Trophoblast cell (in vitro differentiated cells and primary cell): Measurements from ENCODE around the gene SLC35F3.

ENCODE experiments used
- DNase-seq, 2 donors: peaks; one replicate each; pipeline ENCODE4 v3.0.0-alpha.2; 2016
- H2AFZ ChIP-seq: 2 replicates; pipeline ENCODE4 v1.6.1; 2013; ENCODE audit warnings: low read length, moderate library complexity, mild to moderate bottlenecking; ENCODE audit not compliant: insufficient read depth, poor library complexity
- H2AK5ac ChIP-seq: 2 replicates; pipeline ENCODE4 v1.6.1; 2013; ENCODE audit warnings: mild to moderate bottlenecking, low read length
- H2BK120ac ChIP-seq: 2 replicates; pipeline ENCODE4 v1.6.1; 2013; ENCODE audit warnings: low read length, mild to moderate bottlenecking, moderate library complexity; ENCODE audit not compliant: insufficient read depth, poor library complexity
- H2BK12ac ChIP-seq: 2 replicates; pipeline ENCODE4 v1.6.1; 2013; ENCODE audit warnings: mild to moderate bottlenecking, low read length, moderate library complexity
- H2BK5ac ChIP-seq: 2 replicates; pipeline ENCODE4 v1.6.1; 2013; ENCODE audit warnings: low read length, low read depth, moderate library complexity, mild to moderate bottlenecking; ENCODE audit not compliant: poor library complexity
- H3K14ac ChIP-seq: 2 replicates; pipeline ENCODE4 v1.6.1; 2013; ENCODE audit warnings: mild to moderate bottlenecking, low read length
- H3K18ac ChIP-seq: 2 replicates; pipeline ENCODE4 v1.6.1; 2013; ENCODE audit warnings: mild to moderate bottlenecking, low read length
- H3K23ac ChIP-seq: 2 replicates; pipeline ENCODE4 v1.6.1; 2013; ENCODE audit warnings: low read length
- H3K27ac ChIP-seq: 2 replicates; pipeline ENCODE4 v1.5.1; 2013; ENCODE audit warnings: low read depth, mild to moderate bottlenecking, inconsistent platforms, low read length, moderate library complexity
- H3K27me3 ChIP-seq: 2 replicates; pipeline ENCODE4 v1.6.1; 2013; ENCODE audit warnings: inconsistent platforms, mild to moderate bottlenecking, low read length, moderate library complexity; ENCODE audit not compliant: insufficient read depth
- H3K36me3 ChIP-seq, 2 experiments: 1 replicate in 1 of 2; 2 replicates in 1 of 2; pipeline ENCODE4 v1.6.1; 2013; ENCODE audit warnings: low read length in 2 of 2, mild to moderate bottlenecking in 2 of 2, moderate library complexity in 1 of 2; ENCODE audit not compliant: insufficient read depth in 2 of 2, control insufficient read depth in 1 of 2
- H3K4ac ChIP-seq: 2 replicates; pipeline ENCODE4 v1.6.1; 2013; ENCODE audit warnings: low read depth, mild to moderate bottlenecking, low read length, moderate library complexity
- H3K4me1 ChIP-seq, 2 experiments: 1 replicate in 1 of 2; 2 replicates in 1 of 2; pipeline ENCODE4 v1.6.1; 2013; ENCODE audit warnings: low read length in 2 of 2, mild to moderate bottlenecking in 2 of 2, moderate library complexity in 1 of 2; ENCODE audit not compliant: insufficient read depth in 2 of 2, control insufficient read depth in 1 of 2
- H3K4me2 ChIP-seq: 2 replicates; pipeline ENCODE4 v1.6.1; 2013; ENCODE audit warnings: inconsistent platforms, mild to moderate bottlenecking, low read length, moderate library complexity
- H3K4me3 ChIP-seq: 2 replicates; pipeline ENCODE4 v1.5.1; 2013; ENCODE audit warnings: mild to moderate bottlenecking, low read depth, low read length, inconsistent platforms
- H3K79me1 ChIP-seq: one replicate; pipeline ENCODE4 v1.6.1; 2013; ENCODE audit warnings: low read length
- H3K79me2 ChIP-seq: 2 replicates; pipeline ENCODE4 v1.6.1; 2013; ENCODE audit warnings: low read length, mild to moderate bottlenecking; ENCODE audit not compliant: control insufficient read depth, insufficient read depth, poor library complexity
- H3K9ac ChIP-seq: 2 replicates; pipeline ENCODE4 v1.6.1; 2013; ENCODE audit warnings: mild to moderate bottlenecking, low read length
- H3K9me3 ChIP-seq: 2 replicates; pipeline ENCODE4 v1.6.1; 2013; ENCODE audit warnings: low read depth, mild to moderate bottlenecking, control low read depth, inconsistent platforms, low read length; ENCODE audit not compliant: insufficient read depth
- H4K12ac ChIP-seq: 2 replicates; pipeline ENCODE4 v1.6.1; 2013; ENCODE audit warnings: low read depth, mild to moderate bottlenecking, low read length, moderate library complexity
- H4K8ac ChIP-seq: 2 replicates; pipeline ENCODE4 v1.6.1; 2013; ENCODE audit warnings: low read depth, mild to moderate bottlenecking, low read length, moderate library complexity
- H4K91ac ChIP-seq: one replicate; pipeline ENCODE4 v1.6.1; 2013; ENCODE audit warnings: low read depth, mild to moderate bottlenecking, low read length, moderate library complexity
- WGBS: extraction: QIAGEN DNeasy Blood & Tissue Kit; methylation state at CpG from one replicate; pipeline ENCODE4 v1.1.7; 2013; ENCODE audit warnings: missing lambda C conversion rate; ENCODE audit not compliant: insufficient read length, insufficient coverage; ENCODE audit errors: extremely low coverage; 5-methylcytosine and 5-hydroxymethylcytosine counted together

SLC35F3 gene

GRCh38 chr1:234170622-234171021, 266.1 kb downstream of the SLC35F3 start:
- Histone ChIP-seq H3K27me3 (no peaks in the 10 kb centered on the region), H4K8ac (no peak overlapping the region), H4K12ac (no peak overlapping the region), H3K36me3 (no peaks in the 10 kb centered on the region), H3K18ac (no peak overlapping the region), H4K91ac (no peak overlapping the region), H3K27ac (no peak overlapping the region), H3K79me2 (no peaks in the 10 kb centered on the region), H2BK120ac (no peak overlapping the region), H2BK12ac (no peak overlapping the region), H3K4ac (no peak overlapping the region), H3K79me1 (no peaks in the 10 kb centered on the region), H3K23ac (no peak overlapping the region), H3K14ac (no peak overlapping the region), H3K4me3 (no peak overlapping the region), H3K4me1 (no peaks in the 10 kb centered on the region), H3K9ac (no peak overlapping the region), H2AFZ (no peak overlapping the region), H2AK5ac (no peak overlapping the region), H2BK5ac (no peak overlapping the region), H3K9me3 (no peaks in the 10 kb centered on the region), H3K4me2 (no peak overlapping the region)
- WGBS, result no CpG with 5 or more reads among the region's 7 CpGs
- DNase-seq, result no peak

GRCh38 chr1:234173968-234174367, 269.5 kb downstream of the SLC35F3 start:
- Histone ChIP-seq H3K27me3 (no peaks in the 10 kb centered on the region), H4K12ac (no peak overlapping the region), H3K4me2 (no peak overlapping the region), H3K36me3 (no peaks in the 10 kb centered on the region), H4K8ac (no peak overlapping the region), H2AK5ac (no peak overlapping the region), H2BK5ac (no peak overlapping the region), H3K23ac (no peak overlapping the region), H3K4ac (no peak overlapping the region), H3K79me1 (no peaks in the 10 kb centered on the region), H3K27ac (no peak overlapping the region), H3K4me1 (no peaks in the 10 kb centered on the region), H2AFZ (no peak overlapping the region), H3K14ac (no peak overlapping the region), H3K9ac (no peak overlapping the region), H3K18ac (no peak overlapping the region), H4K91ac (no peak overlapping the region), H2BK120ac (no peak overlapping the region), H2BK12ac (no peak overlapping the region), H3K79me2 (no peaks in the 10 kb centered on the region), H3K4me3 (no peak overlapping the region), H3K9me3 (no peaks in the 10 kb centered on the region)
- DNase-seq, result no peak
- no CpG with 5 or more reads among the region's 3 CpGs for WGBS

- no peak overlapping the region for H3K14ac ChIP-seq
- DNase-seq, result no peak
- no peaks in the 10 kb centered on the region for H3K36me3 ChIP-seq
- no peak overlapping the region for H2AFZ ChIP-seq
- H3K27ac ChIP-seq, result no peak overlapping the region
- no peak overlapping the region for H2BK5ac ChIP-seq
- H4K12ac ChIP-seq, result no peak overlapping the region
- WGBS, result no CpG with 5 or more reads among the region's 1 CpG
- no peaks in the 10 kb centered on the region for H3K4me1 ChIP-seq
- H3K4ac ChIP-seq, result no peak overlapping the region
- H4K91ac ChIP-seq, result no peak overlapping the region
- H3K4me2 ChIP-seq, result no peak overlapping the region
- no peaks in the 10 kb centered on the region for H3K27me3 ChIP-seq
- no peaks in the 10 kb centered on the region for H3K79me2 ChIP-seq
- no peak overlapping the region for H3K23ac ChIP-seq
- no peaks in the 10 kb centered on the region for H3K9me3 ChIP-seq
- no peak overlapping the region for H4K8ac ChIP-seq
- H2AK5ac ChIP-seq, result no peak overlapping the region
- no peaks in the 10 kb centered on the region for H3K79me1 ChIP-seq
- no peak overlapping the region for H2BK120ac ChIP-seq
- no peak overlapping the region for H3K4me3 ChIP-seq
- no peak overlapping the region for H3K9ac ChIP-seq
- no peak overlapping the region for H2BK12ac ChIP-seq
- H3K18ac ChIP-seq, result no peak overlapping the region
Measured at GRCh38 chr1:234175363-234175762, 270.9 kb downstream of the SLC35F3 start.

- H2BK12ac ChIP-seq, result no peak overlapping the region
- no peaks in the 10 kb centered on the region for H3K36me3 ChIP-seq
- no peak overlapping the region for H3K4ac ChIP-seq
- H3K4me3 ChIP-seq, result no peak overlapping the region
- H3K27me3 ChIP-seq, result no peaks in the 10 kb centered on the region
- no peak overlapping the region for H2AFZ ChIP-seq
- no peak overlapping the region for H4K91ac ChIP-seq
- no peaks in the 10 kb centered on the region for H3K9me3 ChIP-seq
- no peak overlapping the region for H2BK5ac ChIP-seq
- no peak overlapping the region for H2BK120ac ChIP-seq
- WGBS, result no CpG with 5 or more reads among the region's 3 CpGs
- no peak overlapping the region for H2AK5ac ChIP-seq
- H3K4me1 ChIP-seq, result no peaks in the 10 kb centered on the region
- no peak overlapping the region for H3K23ac ChIP-seq
- H4K12ac ChIP-seq, result no peak overlapping the region
- no peak overlapping the region for H3K14ac ChIP-seq
- H3K4me2 ChIP-seq, result no peak overlapping the region
- H3K79me2 ChIP-seq, result no peaks in the 10 kb centered on the region
- no peak overlapping the region for H4K8ac ChIP-seq
- no peak overlapping the region for H3K9ac ChIP-seq
- H3K79me1 ChIP-seq, result no peaks in the 10 kb centered on the region
- no peak overlapping the region for H3K27ac ChIP-seq
- no peak for DNase-seq
- no peak overlapping the region for H3K18ac ChIP-seq
Measured at GRCh38 chr1:234176000-234176399, 271.5 kb downstream of the SLC35F3 start.
